ENCODE data around the gene PRX.

DNA sequence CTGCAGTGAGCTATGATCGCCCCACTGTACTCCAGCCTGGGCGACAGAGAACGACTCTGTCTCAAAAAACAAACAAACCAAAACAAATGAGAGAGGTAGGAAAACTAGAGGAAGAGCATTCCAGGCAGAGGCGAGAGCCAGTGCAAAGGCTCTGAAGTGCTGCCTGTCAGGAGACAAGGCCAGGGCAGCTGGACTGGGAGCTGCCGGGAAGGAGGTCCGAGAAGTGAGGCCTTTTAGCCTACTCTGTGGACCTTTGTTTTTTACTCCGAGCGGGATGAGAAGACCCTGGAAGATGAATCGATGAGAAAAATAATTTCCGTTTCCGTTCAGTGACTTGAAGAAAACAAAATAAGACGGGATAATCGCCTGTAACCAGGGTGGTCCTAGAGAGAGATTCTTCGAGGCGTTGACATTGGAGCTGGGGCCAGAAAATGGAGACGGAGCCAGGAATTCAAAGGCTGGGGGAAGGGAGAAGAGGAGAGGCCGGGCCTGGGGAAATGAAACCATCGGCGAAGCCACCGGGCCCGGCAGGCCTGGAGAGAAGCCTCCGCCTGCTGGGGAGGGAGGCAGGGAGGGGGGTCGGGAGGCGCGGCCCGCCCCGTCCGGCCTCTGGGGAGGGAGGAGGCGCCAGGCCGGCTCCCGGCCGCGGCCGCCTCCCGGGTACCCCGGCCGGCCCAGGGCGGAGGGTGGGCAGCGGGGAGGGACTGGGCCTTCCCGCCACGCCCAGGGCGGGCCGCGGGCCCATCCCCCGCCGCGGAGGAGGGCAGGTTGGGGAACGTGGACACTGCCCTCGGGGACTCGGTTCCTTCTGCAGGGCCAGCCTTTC is 20.4 kb upstream of the PRX start:
- TF ChIP-seq, protein P1, sequence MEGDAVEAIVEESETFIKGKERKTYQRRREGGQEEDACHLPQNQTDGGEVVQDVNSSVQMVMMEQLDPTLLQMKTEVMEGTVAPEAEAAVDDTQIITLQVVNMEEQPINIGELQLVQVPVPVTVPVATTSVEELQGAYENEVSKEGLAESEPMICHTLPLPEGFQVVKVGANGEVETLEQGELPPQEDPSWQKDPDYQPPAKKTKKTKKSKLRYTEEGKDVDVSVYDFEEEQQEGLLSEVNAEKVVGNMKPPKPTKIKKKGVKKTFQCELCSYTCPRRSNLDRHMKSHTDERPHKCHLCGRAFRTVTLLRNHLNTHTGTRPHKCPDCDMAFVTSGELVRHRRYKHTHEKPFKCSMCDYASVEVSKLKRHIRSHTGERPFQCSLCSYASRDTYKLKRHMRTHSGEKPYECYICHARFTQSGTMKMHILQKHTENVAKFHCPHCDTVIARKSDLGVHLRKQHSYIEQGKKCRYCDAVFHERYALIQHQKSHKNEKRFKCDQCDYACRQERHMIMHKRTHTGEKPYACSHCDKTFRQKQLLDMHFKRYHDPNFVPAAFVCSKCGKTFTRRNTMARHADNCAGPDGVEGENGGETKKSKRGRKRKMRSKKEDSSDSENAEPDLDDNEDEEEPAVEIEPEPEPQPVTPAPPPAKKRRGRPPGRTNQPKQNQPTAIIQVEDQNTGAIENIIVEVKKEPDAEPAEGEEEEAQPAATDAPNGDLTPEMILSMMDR (IDR thresholded peaks at IDR 0.05; ENCODE audit: low read length), result no peak
- no peak for TF ChIP-seq EZH2 (IDR thresholded peaks at IDR 0.05; ENCODE audit: borderline replicate concordance, low read length)

Measured in OCI-LY1 (cell line).